K562 (cell line): Measurements from ENCODE around the gene GRAMD2A. TPM values are rescaled to one million over a fixed set of nuclear protein-coding genes. Genes with fewer than 3 reads are reported as not detected.

Experiments used
- BHLHE40 ChIP-seq: IDR thresholded peaks from 2 replicates; pipeline ENCODE4 v1.6.1; 2011; ENCODE audit warnings: low read length, improper control_type of control experiment
- KLF1 ChIP-seq: fragments of 450-650 bp; IDR thresholded peaks from 2 replicates; pipeline ENCODE4 v1.6.1; 2016; ENCODE audit warnings: missing genetic modification characterization, missing compliant biosample characterization
- NCOR1 ChIP-seq: fragments of 450-650 bp; IDR thresholded peaks from 2 replicates; pipeline ENCODE4 v1.6.1; 2016; ENCODE audit warnings: mild to moderate bottlenecking, moderate library complexity
- PRMT5 ChIP-seq: sonication (generic); formaldehyde crosslinking; IDR thresholded peaks from 2 replicates; pipeline ENCODE4 v1.5.0; 2020; ENCODE audit warnings: missing genetic modification reagents
- RBFOX2 ChIP-seq: fragments of 200-400 bp; formaldehyde crosslinking; IDR thresholded peaks from 2 replicates; pipeline ENCODE4 v1.6.1; 2017; ENCODE audit warnings: low read depth, mild to moderate bottlenecking, low read length, moderate library complexity
- SPI1 ChIP-seq: IDR thresholded peaks from 2 replicates; pipeline ENCODE4 v1.6.1; 2011; ENCODE audit warnings: low read depth, low read length, control low read depth, borderline replicate concordance
- TEAD4 ChIP-seq, 2 experiments: sonication (generic) in 1 of 2; formaldehyde crosslinking in 1 of 2; IDR thresholded peaks; 2 replicates each; pipeline versions ENCODE4 v1.6.1 to v1.8.0; 2012 to 2022; ENCODE audit warnings: borderline replicate concordance in 1 of 2, inconsistent platforms in 1 of 2, low read length in 1 of 2, mild to moderate bottlenecking in 1 of 2, missing genetic modification reagents in 1 of 2
- ZNF121 ChIP-seq: sonication (generic); formaldehyde crosslinking; conservative IDR thresholded peaks from 2 replicates; pipeline ENCODE4 v1.8.0; 2022; ENCODE audit warnings: missing genetic modification reagents
- ZNF354B ChIP-seq: fragments of 250-450 bp; sonication (Bioruptor Pico); IDR thresholded peaks from 2 replicates; pipeline ENCODE4 v1.4.0; 2020
- ZNF444 ChIP-seq: fragments of 250-450 bp; sonication (Bioruptor Pico); IDR thresholded peaks from 2 replicates; pipeline ENCODE4 v1.4.0; 2020; ENCODE audit warnings: mild to moderate bottlenecking, moderate library complexity
- ZNF696 ChIP-seq: fragments of 250-450 bp; sonication (Bioruptor Pico); conservative IDR thresholded peaks from 2 replicates; pipeline ENCODE4 v1.4.0; 2020; ENCODE audit warnings: mild to moderate bottlenecking, moderate library complexity
- ZZZ3 ChIP-seq: fragments of 450-650 bp; IDR thresholded peaks from 2 replicates; pipeline ENCODE4 v1.6.1; 2016; ENCODE audit warnings: antibody characterized with exemption, mild to moderate bottlenecking, moderate library complexity
- polyA plus RNA-seq, 8 experiments: library from polyadenylated mRNA; depleted of rRNA in 4 of 8; stranded (reverse) in 5 of 8; unstranded in 3 of 8; fragments of >200 nt; fragmentation: Nextera tagmentation in 2 of 8; fragmentation: Illumina TruSeq in 1 of 8; extraction: Ambion mirVana in 2 of 8; extraction: Trizol in 1 of 8; gene quantifications; 2 replicates each; pipeline versions ENCODE4 v1.2.1 to v1.2.3, GENCODE V29; 2011 to 2014; ENCODE audit warnings: inconsistent platforms in 1 of 8, missing spikeins in 1 of 8
- total RNA-seq, 7 experiments: library from RNA; depleted of rRNA in 6 of 7; stranded (reverse); fragments of >200 nt in 6 of 7; fragmentation: Illumina TruSeq in 2 of 7; extraction: Trizol in 2 of 7; gene quantifications; 2 replicates each; pipeline versions ENCODE4 v1.2.1 to v1.2.3, GENCODE V29; 2011 to 2021; ENCODE audit warnings: low replicate concordance in 1 of 7
- TF ChIP-seq, protein P1 (sequence below): fragments of 450-650 bp; IDR thresholded peaks from 2 replicates; pipeline ENCODE4 v1.7.0; 2016; ENCODE audit warnings: borderline replicate concordance
- TF ChIP-seq, protein P2 (sequence below), 2 experiments: fragments of 450-650 bp in 1 of 2; sonication (generic) in 1 of 2; formaldehyde crosslinking in 1 of 2; IDR thresholded peaks in 1 of 2; conservative IDR thresholded peaks in 1 of 2; 2 replicates each; pipeline versions ENCODE4 v1.6.1 to v1.8.1; 2016 to 2023; ENCODE audit warnings: mild to moderate bottlenecking in 2 of 2, moderate library complexity in 2 of 2, inconsistent platforms in 1 of 2, missing genetic modification reagents in 1 of 2
- TF ChIP-seq, protein P3 (sequence below): fragments of 450-650 bp; formaldehyde crosslinking; IDR thresholded peaks from 2 replicates; pipeline ENCODE4 v1.4.0; 2020; ENCODE audit warnings: mild to moderate bottlenecking, mixed read lengths
- TF ChIP-seq, protein P4 (sequence below): sonication (generic); formaldehyde crosslinking; IDR thresholded peaks from 2 replicates; pipeline ENCODE4 v1.8.0; 2022; ENCODE audit warnings: missing genetic modification reagents, mild to moderate bottlenecking, moderate library complexity, borderline replicate concordance

GRAMD2A gene
- total and polyA plus RNA-seq, 9 of the 15 experiments (the other 6 are each of a cell fraction or from before 2014, with no cell fraction given), result 0.08 to 0.22 TPM; not detected in 7

DNA sequence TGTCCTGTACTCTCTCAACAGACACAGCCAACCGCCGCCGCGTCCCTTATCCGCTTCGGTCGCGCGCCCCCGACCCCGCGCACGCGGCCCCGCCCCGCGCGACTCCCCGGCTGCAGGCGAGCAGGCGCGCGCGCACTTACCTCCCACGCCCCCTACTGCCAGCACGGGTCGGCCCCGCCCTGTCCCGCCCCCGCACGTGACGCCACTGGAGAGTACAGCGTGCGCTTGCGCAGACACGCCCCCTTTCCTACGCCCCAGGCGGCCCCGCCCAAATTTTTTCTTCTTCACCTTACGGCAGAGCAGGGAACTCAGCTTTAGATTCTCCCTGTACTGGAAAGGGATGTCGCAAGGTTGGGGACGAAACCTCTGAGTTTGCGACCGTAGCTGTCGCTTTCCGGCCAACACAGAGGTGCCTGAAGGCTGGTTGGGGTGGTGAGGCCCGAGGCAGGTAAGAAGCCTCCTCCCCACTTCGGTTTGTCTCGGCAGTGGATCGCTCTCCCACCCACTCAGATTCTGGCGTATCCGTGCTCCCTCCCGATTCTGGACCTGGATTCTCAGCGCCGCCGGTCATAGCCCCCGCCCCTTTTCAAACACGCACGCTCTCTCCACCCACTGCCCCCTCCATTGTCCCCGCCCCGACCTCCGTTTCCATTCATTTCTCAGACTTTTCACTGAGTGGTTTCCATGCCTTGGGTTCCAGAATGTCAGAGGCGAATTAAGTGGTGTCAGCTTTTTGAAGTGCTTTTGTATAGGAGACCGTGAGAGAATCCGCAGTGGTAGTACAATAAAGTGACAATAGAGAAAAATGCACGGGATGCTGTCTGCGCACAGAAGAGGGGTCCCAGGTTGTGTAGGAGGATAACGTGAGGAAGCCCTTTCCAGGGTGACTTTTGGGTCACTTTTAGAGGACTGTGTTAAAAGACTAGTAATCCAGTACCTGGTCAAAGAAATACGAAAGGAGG lies 79.3 kb downstream of the GRAMD2A start, which contains the start of the genes MYO9A and SENP8 (continued):
- TF ChIP-seq TEAD4 (IDR thresholded peaks at IDR 0.05; ENCODE audit: low read length), result no peak; the same call in 1 of the 2 replicates
- no peak for TF ChIP-seq TEAD4 (CRISPR knock-in tag; IDR thresholded peaks at IDR 0.05; ENCODE audit: borderline replicate concordance)
- TF ChIP-seq ZNF696 (CRISPR knock-in tag), result no peak
- peak; percentile 71 for TF ChIP-seq KLF1
- TF ChIP-seq, protein P1, sequence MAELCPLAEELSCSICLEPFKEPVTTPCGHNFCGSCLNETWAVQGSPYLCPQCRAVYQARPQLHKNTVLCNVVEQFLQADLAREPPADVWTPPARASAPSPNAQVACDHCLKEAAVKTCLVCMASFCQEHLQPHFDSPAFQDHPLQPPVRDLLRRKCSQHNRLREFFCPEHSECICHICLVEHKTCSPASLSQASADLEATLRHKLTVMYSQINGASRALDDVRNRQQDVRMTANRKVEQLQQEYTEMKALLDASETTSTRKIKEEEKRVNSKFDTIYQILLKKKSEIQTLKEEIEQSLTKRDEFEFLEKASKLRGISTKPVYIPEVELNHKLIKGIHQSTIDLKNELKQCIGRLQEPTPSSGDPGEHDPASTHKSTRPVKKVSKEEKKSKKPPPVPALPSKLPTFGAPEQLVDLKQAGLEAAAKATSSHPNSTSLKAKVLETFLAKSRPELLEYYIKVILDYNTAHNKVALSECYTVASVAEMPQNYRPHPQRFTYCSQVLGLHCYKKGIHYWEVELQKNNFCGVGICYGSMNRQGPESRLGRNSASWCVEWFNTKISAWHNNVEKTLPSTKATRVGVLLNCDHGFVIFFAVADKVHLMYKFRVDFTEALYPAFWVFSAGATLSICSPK, result no peak
- TF ChIP-seq ZNF354B (CRISPR knock-in tag), result no peak
- TF ChIP-seq, protein P2, sequence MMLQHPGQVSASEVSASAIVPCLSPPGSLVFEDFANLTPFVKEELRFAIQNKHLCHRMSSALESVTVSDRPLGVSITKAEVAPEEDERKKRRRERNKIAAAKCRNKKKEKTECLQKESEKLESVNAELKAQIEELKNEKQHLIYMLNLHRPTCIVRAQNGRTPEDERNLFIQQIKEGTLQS (IDR thresholded peaks at IDR 0.05), result peak; percentile 19; the same call in 1 of the 2 replicates
- TF ChIP-seq, protein P2 (CRISPR knock-in tag; conservative IDR thresholded peaks at IDR 0.05), result no peak
- TF ChIP-seq, protein P3, sequence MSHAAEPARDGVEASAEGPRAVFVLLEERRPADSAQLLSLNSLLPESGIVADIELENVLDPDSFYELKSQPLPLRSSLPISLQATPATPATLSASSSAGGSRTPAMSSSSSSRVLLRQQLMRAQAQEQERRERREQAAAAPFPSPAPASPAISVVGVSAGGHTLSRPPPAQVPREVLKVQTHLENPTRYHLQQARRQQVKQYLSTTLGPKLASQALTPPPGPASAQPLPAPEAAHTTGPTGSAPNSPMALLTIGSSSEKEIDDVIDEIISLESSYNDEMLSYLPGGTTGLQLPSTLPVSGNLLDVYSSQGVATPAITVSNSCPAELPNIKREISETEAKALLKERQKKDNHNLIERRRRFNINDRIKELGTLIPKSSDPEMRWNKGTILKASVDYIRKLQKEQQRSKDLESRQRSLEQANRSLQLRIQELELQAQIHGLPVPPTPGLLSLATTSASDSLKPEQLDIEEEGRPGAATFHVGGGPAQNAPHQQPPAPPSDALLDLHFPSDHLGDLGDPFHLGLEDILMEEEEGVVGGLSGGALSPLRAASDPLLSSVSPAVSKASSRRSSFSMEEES (CRISPR knock-in tag), result peak; percentile 13; the same call in 1 of the 2 replicates
- peak; percentile 100 for TF ChIP-seq BHLHE40
- no peak for TF ChIP-seq ZZZ3
- TF ChIP-seq, protein P4, sequence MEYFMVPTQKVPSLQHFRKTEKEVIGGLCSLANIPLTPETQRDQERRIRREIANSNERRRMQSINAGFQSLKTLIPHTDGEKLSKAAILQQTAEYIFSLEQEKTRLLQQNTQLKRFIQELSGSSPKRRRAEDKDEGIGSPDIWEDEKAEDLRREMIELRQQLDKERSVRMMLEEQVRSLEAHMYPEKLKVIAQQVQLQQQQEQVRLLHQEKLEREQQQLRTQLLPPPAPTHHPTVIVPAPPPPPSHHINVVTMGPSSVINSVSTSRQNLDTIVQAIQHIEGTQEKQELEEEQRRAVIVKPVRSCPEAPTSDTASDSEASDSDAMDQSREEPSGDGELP (CRISPR knock-in tag), result 0 out of 2 replicates have a peak, but pooled peaks have one; percentile 20
- TF ChIP-seq PRMT5 (CRISPR knock-in tag), result no peak
- TF ChIP-seq NCOR1, result no peak
- TF ChIP-seq SPI1, result peak; percentile 45; the same call in 1 of the 2 replicates
- peak; percentile 45 for TF ChIP-seq RBFOX2
- no peak for TF ChIP-seq ZNF121
- TF ChIP-seq ZNF444 (CRISPR knock-in tag), result no peak
